ENCODE measurements around the gene NRXN3. TPM values are rescaled to one million over a fixed set of nuclear protein-coding genes. Genes with fewer than 3 reads are reported as not detected.

The NRXN3 gene
- total and polyA plus RNA-seq, 2 experiments from 2014 or later, result 1.0 to 1.8 TPM

- Histone ChIP-seq H4K20me1 (replicated peaks; ENCODE audit: insufficient read depth) (no peaks in the 10 kb centered on the region), H3K4me3 (no peak overlapping the region), H3K27me3 (ENCODE audit: insufficient read depth) (no peaks in the 10 kb centered on the region), H3K27ac (ENCODE audit: low read depth) (no peak overlapping the region), H3F3A (replicated peaks; ENCODE audit: low read depth) (no peaks in the 10 kb centered on the region), H3K4me1 (ENCODE audit: insufficient read depth) (no peaks in the 10 kb centered on the region), H2AFZ (no peak overlapping the region), H3K36me3 (ENCODE audit: insufficient read depth) (no peaks in the 10 kb centered on the region), H3K4me2 (no peak overlapping the region), H3K9me2 (ENCODE audit: insufficient read depth) (no peaks in the 10 kb centered on the region), H3K79me2 (replicated peaks; ENCODE audit: insufficient read depth) (no peaks in the 10 kb centered on the region)
- TF ChIP-seq EZH2 (IDR thresholded peaks at IDR 0.05; ENCODE audit: low read depth, unreplicated experiment) (no peak), CREB1 (CRISPR knock-in tag; IDR thresholded peaks at IDR 0.05; ENCODE audit: low read depth) (no peak)
- TF ChIP-seq, protein P1, sequence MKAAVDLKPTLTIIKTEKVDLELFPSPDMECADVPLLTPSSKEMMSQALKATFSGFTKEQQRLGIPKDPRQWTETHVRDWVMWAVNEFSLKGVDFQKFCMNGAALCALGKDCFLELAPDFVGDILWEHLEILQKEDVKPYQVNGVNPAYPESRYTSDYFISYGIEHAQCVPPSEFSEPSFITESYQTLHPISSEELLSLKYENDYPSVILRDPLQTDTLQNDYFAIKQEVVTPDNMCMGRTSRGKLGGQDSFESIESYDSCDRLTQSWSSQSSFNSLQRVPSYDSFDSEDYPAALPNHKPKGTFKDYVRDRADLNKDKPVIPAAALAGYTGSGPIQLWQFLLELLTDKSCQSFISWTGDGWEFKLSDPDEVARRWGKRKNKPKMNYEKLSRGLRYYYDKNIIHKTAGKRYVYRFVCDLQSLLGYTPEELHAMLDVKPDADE (IDR thresholded peaks at IDR 0.05), result no peak
- Mint-ChIP-seq H3K36me3 (ENCODE audit: low read depth) (no peaks in the 10 kb centered on the region), H3K9me3 (no peaks in the 10 kb centered on the region), H3K4me1 (no peaks in the 10 kb centered on the region), H3K27ac (no peak overlapping the region), H3K4me3 (no peak overlapping the region), H3K27me3 (ENCODE audit: insufficient read depth, low read depth, poor library complexity) (no peaks in the 10 kb centered on the region)
- ATAC-seq (no peak), DNase-seq (ENCODE audit: low spot score) (no peak)
Measured at GRCh38 chr14:79841433-79841832, 1671.3 kb downstream of the NRXN3 start.

DNA sequence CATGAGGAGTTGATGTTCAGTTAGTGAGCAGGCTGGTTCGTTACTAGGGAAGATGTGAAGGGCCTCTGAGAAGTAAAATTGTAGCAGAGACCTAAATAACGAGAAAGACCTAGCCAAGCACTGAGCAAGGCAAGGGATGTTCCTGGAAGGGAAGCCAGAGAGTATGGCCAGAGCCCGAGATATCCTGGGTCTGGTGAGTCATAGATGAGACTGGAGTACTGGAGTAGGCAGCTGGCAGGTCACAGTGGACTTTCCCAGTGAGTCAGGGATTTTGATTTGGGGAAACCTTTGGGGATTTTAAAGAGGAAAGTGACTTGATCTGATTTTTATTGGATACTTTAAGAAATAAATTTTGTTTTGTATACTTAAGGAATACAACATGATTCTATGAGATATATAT, 1672.1 kb downstream of the NRXN3 start:
- H3K4me3 ChIP-seq, result no peak overlapping the region
- H3K4me1 ChIP-seq (ENCODE audit: insufficient read depth), result peaks cover 3% of the 10 kb centered on the region; the same call in 1 of the 2 replicates
- peaks cover 5% of the 10 kb centered on the region for H3K4me1 Mint-ChIP-seq
- H3K27ac Mint-ChIP-seq, result no peak overlapping the region
- no peaks in the 10 kb centered on the region for H3K36me3 Mint-ChIP-seq (ENCODE audit: low read depth)
- no peak overlapping the region for H3K4me3 Mint-ChIP-seq
- no peaks in the 10 kb centered on the region for H3F3A ChIP-seq (replicated peaks; ENCODE audit: low read depth)
- H2AFZ ChIP-seq, result no peak overlapping the region
- ATAC-seq, result no peak
- no peaks in the 10 kb centered on the region; the same call in 1 of the 2 replicates for H3K9me2 ChIP-seq (ENCODE audit: insufficient read depth)
- H3K79me2 ChIP-seq (replicated peaks; ENCODE audit: insufficient read depth), result no peaks in the 10 kb centered on the region
- H3K27me3 ChIP-seq (ENCODE audit: insufficient read depth), result no peaks in the 10 kb centered on the region
- no peak overlapping the region for H3K27ac ChIP-seq (ENCODE audit: low read depth)
- H3K9me3 Mint-ChIP-seq, result no peaks in the 10 kb centered on the region
- no peaks in the 10 kb centered on the region for H3K27me3 Mint-ChIP-seq (ENCODE audit: insufficient read depth, low read depth, poor library complexity)
- no peak overlapping the region for H3K4me2 ChIP-seq
- no peaks in the 10 kb centered on the region for H4K20me1 ChIP-seq (replicated peaks; ENCODE audit: insufficient read depth)
- no peak for DNase-seq (ENCODE audit: low spot score)
- no peaks in the 10 kb centered on the region for H3K36me3 ChIP-seq (ENCODE audit: insufficient read depth)
- TF ChIP-seq ZNF114 (CRISPR knock-in tag; IDR thresholded peaks at IDR 0.05) (no peak), EZH2phosphoT487 (IDR thresholded peaks at IDR 0.05; ENCODE audit: unreplicated experiment) (no peak), JUNB (IDR thresholded peaks at IDR 0.05; ENCODE audit: unreplicated experiment) (no peak), EZH2 (IDR thresholded peaks at IDR 0.05; ENCODE audit: low read depth, unreplicated experiment) (no peak), STAT1 (IDR thresholded peaks at IDR 0.05; ENCODE audit: unreplicated experiment) (no peak), CTCF (conservative IDR thresholded peaks at IDR 0.05; ENCODE audit: low read depth in 2 of 2) (no peak), POLR2AphosphoS5 (IDR thresholded peaks at IDR 0.05; ENCODE audit: low read depth) (no peak)
- TF ChIP-seq, protein P1 (IDR thresholded peaks at IDR 0.05), result no peak
- TF ChIP-seq, protein P2, sequence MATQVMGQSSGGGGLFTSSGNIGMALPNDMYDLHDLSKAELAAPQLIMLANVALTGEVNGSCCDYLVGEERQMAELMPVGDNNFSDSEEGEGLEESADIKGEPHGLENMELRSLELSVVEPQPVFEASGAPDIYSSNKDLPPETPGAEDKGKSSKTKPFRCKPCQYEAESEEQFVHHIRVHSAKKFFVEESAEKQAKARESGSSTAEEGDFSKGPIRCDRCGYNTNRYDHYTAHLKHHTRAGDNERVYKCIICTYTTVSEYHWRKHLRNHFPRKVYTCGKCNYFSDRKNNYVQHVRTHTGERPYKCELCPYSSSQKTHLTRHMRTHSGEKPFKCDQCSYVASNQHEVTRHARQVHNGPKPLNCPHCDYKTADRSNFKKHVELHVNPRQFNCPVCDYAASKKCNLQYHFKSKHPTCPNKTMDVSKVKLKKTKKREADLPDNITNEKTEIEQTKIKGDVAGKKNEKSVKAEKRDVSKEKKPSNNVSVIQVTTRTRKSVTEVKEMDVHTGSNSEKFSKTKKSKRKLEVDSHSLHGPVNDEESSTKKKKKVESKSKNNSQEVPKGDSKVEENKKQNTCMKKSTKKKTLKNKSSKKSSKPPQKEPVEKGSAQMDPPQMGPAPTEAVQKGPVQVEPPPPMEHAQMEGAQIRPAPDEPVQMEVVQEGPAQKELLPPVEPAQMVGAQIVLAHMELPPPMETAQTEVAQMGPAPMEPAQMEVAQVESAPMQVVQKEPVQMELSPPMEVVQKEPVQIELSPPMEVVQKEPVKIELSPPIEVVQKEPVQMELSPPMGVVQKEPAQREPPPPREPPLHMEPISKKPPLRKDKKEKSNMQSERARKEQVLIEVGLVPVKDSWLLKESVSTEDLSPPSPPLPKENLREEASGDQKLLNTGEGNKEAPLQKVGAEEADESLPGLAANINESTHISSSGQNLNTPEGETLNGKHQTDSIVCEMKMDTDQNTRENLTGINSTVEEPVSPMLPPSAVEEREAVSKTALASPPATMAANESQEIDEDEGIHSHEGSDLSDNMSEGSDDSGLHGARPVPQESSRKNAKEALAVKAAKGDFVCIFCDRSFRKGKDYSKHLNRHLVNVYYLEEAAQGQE (IDR thresholded peaks at IDR 0.05; ENCODE audit: unreplicated experiment), result no peak

All from GM23338 (cell line).